Embryonic facial prominence (tissue), 1 donor: ENCODE results near the gene P4HB.
A peak's percentile ranks its signal among the peaks of the same experiment; 100 is the strongest.

Source experiments
- DNase-seq: peaks from one replicate; pipeline ENCODE4 v3.0.0-alpha.2; 2016; ENCODE audit errors: extremely low spot score

P4HB gene

DNA sequence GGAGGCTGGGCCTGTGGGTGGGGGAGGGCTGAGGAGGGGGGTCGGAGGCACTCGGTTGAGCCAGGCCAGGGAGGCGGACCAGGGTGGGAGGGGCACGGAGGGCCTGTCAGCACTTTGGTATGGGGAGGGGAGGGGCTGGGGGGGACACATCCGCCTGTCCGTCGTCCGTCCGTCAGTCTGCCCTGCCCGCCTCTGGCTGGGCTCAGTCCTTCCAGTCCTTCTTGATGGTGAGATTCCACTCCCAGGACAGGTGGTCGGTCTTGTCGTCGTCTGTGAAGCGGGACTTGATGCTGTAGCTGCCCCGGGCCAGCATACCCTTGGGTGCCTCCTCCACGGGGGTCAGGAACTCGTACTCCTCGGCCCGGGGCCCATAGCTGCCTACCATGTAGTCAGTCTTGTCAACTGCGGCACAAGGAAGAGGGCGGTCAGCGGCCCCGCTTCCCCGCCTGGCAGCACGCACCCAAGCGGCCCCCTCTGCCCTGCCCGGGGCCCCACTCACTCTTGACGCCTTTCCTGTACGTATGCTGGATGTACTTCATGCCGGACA is 8.4 kb upstream of the P4HB start:
- no peak for DNase-seq

DNA sequence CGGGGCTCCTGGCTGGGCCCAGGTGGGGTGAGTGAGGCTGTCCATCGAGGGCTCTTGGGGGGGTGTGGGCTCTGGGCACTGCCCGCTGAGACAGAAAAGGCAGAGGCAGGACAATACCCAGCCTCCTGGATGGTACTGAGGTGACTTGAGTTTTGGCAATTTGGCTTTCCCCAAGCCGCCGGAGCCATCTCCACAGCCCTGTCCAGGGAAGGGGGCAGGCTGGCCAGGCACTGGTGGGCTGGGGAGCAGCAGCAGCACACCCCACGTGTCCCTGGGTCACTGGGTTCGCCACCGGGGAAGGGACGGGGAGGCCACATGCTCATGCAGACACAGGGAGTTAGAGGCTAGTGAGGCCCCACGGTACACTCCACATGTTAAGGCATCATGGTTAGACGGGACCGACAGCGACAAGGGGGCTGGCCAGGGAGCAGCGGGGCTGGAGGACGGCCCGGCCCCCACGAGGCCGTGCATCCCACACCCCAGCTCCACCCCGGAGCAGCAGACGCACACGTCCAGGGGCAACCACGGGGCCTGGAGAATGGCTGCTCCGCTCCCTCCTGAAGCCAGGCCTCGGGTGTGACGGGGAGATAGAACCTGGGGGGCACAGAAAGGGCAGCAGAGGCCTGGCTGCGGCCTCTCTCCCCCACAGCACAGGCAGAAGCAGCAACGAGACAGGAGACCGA is 7.8 kb upstream of the P4HB start:
- no peak for DNase-seq

DNA sequence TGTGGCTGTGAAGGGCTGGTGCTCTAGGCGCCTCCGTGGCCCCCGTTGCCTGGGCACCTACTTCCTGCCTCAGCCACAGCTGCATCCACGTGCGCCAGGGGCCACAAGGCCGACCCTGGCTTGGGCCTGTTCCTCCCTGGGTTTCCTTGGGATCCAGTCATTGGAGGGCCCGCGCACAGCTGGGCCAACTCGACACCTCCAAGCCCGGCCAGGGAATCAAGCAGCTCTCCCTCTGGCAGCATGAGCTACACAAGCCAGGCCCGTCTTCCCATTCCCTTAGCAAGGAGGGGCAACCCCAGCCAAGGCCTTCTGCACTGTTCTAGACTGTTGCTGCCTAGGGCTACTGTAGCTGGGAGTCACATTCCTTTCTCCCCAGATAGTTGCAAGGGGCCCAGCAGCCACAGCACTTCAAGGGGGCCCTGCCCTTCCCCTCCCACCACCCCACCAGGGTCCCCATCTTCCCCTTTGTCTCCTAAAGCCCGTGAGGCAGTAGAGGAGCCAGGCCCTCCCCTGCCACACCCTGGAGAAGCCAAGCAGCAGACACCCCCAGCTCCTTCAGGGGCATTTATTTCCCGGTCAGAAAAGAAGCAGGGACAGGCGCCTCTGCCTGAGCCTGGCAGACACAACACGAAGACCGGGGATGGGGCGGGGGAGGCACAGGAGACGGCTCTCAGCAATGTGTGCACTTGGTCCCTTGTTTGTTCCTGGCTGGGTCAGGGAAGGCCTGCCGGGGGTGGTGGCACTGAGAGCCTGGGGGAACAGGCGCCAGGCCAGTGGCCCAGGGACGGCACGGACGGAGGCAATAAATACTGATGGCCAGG is 7.0 kb upstream of the P4HB start:
- no peak for DNase-seq

- no peak for DNase-seq
Observed at GRCh38 chr17:81866440-81867169, 6.3 kb upstream of the P4HB start.

DNA sequence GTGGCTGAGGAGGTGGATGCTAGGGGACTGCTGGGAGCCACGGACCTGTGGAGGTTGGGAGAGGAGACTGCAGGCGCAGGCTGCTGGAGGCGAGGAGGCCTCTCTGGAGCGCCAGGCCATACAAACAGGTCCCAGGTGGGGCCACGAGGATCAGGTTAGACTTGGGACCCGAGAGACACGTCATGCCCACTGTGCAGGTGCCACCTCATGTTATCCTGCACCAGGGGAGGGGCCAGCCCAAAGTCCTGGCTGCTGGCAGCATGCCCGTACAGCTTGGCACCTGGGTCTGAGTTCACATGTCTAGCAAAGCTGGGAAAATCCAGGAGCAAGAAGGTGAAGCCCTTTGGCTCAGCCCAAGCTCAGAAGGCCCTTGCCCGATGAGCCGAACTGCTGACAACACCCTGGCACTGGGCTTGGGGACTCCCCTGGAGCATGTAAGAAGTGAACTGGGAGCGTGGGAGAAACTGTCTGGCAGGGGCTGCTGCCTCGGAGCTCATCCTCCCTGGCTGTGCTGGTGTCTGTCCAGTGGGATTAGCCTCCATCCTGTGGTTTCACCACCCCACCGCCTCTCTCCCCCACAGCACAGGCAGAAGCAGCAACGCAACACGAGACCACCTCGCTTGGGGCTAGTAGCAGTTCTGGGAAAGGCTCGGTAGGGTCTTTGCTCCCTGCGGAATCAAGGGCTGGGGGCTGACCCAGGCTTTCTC is 5.6 kb upstream of the P4HB start:
- DNase-seq: no peak

DNA sequence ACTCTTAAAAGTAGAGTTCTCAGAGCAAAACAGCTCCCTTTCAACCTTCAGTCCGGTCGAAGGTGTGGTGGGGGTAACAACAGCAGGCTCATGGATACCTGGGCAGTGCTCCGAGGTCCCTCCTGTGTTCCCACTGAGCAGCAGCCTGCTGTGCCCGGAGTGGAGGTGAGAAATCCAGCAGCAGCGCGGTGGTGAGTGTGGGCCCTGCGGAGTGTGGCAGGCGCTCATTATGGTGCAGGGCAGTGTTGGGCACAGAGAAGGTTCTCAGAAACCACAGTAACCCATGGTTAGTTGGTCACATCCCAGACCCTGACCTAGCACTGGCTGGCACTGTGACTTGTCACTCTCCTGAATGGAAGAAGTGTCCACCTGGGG is 5.0 kb upstream of the P4HB start:
- no peak for DNase-seq

- DNase-seq: no peak
Observed at GRCh38 chr17:81863833-81864768, 3.8 kb upstream of the P4HB start.

- no peak for DNase-seq
Observed at GRCh38 chr17:81863123-81863675, 2.9 kb upstream of the P4HB start.

DNA sequence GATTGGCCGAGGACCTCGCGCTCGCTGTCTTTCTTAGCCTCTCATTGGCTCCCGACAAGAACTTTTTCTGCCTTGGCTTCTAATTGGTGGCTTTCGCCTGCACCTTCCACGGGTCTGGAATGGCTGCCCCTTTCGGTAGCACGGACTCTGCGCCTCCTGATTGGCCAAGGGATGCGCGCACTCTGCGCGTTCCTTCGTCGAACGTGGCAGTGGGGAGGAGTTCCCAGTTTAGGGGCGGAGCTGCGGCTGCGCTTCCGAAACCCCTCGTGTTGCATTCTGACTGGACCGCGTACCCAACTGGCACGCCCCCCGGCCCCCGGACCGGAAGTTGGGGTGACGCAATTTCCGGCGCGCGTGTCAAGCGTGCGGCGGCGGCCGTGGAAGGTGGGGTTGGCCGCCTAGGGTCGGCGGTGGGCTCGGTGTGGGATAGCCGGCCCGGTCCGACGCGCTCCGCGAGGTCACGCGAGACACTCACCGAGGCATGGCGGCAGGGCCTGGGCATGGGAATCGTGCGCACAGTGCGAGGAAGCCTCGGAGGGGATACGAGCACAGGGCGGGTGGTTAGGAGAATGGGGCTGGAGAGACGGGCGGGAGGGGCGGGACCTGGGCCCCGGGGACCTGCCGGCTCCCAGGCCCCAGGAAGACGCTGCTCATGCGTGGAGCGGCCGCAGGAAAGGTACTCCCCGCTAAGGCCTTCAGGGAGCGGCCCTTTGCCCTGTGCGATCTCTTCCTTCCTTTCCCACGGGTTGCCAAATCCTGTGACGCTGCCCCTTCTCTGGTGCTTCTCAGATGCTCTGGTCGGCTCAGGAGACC is 627 bp upstream of the P4HB start:
- DNase-seq: peak; percentile 100

DNA sequence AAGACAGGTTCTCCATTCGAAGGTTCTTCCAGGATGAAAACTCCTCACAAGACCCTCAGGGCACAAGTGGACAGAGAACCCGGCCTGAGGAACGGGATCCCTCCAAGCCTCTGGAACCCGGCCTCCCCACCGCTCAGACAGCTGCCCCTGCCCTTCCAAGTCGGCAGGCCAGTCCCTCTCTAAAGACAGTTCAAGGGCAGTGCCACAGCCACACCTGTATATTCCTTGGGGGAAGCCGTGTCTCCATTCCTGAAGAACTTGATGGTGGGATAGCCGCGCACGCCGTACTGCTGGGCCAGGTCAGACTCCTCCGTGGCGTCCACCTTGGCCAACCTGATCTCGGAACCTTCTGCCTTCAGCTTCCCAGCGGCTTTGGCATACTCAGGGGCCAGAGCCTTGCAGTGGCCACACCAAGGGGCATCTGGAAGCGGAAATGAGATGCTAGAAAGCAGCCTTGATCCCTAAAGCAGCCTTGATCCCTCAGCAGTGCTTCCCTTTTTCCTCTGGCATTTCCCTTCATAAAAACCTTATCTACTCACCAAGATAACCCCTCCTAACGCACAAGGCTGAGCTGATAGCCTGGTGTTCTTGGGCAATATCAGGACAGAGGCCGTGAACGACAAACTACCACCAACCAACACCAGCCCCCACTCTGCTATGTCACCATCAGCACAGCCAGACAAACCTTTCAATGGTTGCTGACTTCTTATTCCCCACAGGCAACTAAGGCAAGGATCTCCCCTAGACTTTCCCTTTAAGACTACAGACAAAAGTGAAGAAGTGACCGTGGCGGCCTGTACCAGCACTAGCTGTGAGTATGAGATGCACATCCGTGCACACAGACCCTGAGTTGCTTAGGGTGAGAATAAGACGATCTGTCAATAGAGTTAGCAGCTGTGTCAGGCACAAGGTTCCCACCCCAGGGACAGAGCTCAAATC is 1.1 kb downstream of the P4HB start:
- DNase-seq: no peak

DNA sequence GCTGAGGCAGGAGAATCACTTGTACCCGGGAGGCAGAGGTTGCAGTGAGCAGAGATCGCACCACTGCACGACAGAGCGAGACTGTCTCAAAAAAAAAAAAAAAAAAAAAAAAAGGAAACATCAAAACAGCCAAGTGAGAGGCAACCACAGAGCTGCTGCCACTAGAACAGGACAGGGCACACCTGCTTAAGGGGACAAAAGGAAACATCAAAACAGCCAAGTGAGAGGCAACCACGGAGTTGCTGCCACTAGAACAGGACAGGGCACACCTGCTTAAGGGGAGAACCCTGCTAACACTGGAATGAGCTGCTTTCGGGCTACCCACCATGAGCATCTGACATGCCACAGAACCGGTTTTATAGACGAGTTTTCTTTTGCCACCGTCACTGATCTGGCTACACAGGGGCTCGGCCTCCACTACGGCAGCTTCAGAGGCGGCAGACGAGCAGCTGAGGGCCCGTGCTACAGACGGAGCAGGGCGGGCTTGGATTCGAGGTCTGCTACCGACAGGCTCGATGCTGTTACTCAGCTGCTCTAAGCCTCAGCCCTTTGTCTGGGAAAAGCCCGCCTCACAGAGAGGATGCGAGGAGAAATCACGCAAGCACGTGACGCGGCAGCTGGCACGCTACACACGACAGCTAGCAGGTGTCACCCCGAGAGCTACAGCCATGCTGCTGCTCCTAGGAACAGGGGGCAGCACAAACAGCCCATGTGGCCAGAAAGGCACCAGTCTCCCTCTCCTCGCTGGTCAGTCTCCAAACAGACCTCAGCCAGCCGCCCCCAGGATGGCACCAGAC is 2.0 kb downstream of the P4HB start:
- no peak for DNase-seq

DNA sequence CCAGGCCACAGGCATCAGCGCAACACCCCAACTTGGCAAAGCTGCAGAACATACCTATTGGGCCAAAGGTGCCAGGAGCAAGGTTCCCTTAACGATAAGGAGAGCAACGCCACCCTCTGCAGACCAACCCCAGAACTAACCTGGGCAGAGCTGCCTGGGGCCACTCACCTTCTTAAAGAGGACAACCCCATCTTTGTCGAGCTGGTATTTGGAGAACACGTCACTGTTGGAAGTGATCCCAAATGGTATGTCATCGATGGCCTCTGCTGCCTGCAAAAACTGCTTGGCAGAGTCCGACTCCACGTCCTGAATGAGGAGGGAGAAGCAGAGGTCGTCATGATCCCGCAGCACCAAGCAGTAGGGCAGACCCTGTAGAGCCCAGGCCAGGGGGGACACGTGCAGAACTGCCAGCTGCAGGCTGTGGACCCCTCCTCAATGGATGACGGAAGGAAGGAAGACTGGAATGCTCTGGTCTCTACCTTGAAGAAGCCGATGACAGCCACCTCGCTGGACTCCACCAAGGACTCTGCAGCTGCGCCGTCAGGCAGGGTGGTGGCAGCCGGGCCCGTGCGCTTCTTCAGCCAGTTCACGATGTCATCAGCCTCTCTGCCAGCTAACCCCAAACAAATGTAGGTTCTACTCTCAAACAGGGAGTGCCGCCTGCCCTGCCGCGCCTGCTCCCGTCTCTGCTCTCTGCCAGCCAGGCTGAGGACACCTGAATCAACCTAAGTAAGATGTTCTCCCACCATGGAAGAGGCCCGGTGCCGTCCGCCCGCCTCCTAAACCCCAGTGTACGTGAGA is 5.2 kb downstream of the P4HB start:
- DNase-seq: no peak

- DNase-seq: no peak
Observed at GRCh38 chr17:81852237-81852636, 8.1 kb downstream of the P4HB start.

GRCh38 chr17:81851423-81851822 is 8.9 kb downstream of the P4HB start:
- DNase-seq: no peak

GRCh38 chr17:81849457-81849856 is 10.9 kb downstream of the P4HB start:
- DNase-seq: no peak
